Keratinocyte (primary cell): ENCODE data around the gene TCERG1L. TPM values are rescaled to one million over a fixed set of nuclear protein-coding genes. Genes with fewer than 3 reads are reported as not detected.
"Not testable (repeated sequence)": the region's sequence is repeated elsewhere in the genome, so short reads cannot be mapped to it uniquely, and the experiment has no call there.

Source experiments
- DNase-seq: peaks from one replicate; pipeline ENCODE4 v3.0.0-alpha.2; 2011; ENCODE audit warnings: low read depth, missing footprints, low spot score
- FAIRE-seq: peaks from 2 replicates; lab custom pipeline; 2011; peaks lifted over from hg19 to GRCh38; lab: Jason Lieb, UNC
- H2AFZ ChIP-seq: 2 replicates; pipeline ENCODE4 v1.6.0; 2012; ENCODE audit warnings: low read length, control low read depth, inconsistent platforms; ENCODE audit not compliant: control insufficient read depth
- H3K27ac ChIP-seq: 2 replicates; pipeline ENCODE4 v1.5.1; 2011; ENCODE audit warnings: low read length; ENCODE audit not compliant: control insufficient read depth, insufficient read depth
- H3K27me3 ChIP-seq: 3 replicates; pipeline ENCODE4 v1.6.0; 2011; ENCODE audit warnings: low read length; ENCODE audit not compliant: control insufficient read depth, insufficient read depth; ENCODE audit errors: extremely low read depth
- H3K36me3 ChIP-seq, 2 experiments: 2 replicates in 1 of 2; 3 replicates in 1 of 2; pipeline ENCODE4 v1.5.1; 2011; ENCODE audit warnings: low read length in 2 of 2, mild to moderate bottlenecking in 1 of 2; ENCODE audit not compliant: control insufficient read depth in 2 of 2, insufficient read depth in 2 of 2; ENCODE audit errors: extremely low read depth in 1 of 2
- H3K4me1 ChIP-seq: 3 replicates; pipeline ENCODE4 v1.5.1; 2011; ENCODE audit warnings: low read length; ENCODE audit not compliant: control insufficient read depth, insufficient read depth; ENCODE audit errors: extremely low read depth
- H3K4me2 ChIP-seq: 3 replicates; pipeline ENCODE4 v1.6.0; 2011; ENCODE audit warnings: low read depth, low read length; ENCODE audit not compliant: control insufficient read depth, insufficient read depth; ENCODE audit errors: extremely low read depth
- H3K4me3 ChIP-seq, 3 experiments: fragments of 200-600 bp in 1 of 3; sonication (generic) in 1 of 3; 2 replicates in 2 of 3; 3 replicates in 1 of 3; pipeline ENCODE4 v1.5.1; 2011 to 2016; ENCODE audit warnings: low read length in 3 of 3, mild to moderate bottlenecking in 3 of 3, control low read depth in 2 of 3, inconsistent platforms in 1 of 3, low read depth in 1 of 3, mixed read lengths in 1 of 3, mixed run types in 1 of 3, moderate library complexity in 1 of 3; ENCODE audit not compliant: control insufficient read depth in 2 of 3, insufficient read depth in 2 of 3; ENCODE audit errors: extremely low read depth in 1 of 3
- H3K79me2 ChIP-seq: 2 replicates; pipeline ENCODE4 v1.6.0; 2012; ENCODE audit warnings: low read length; ENCODE audit not compliant: control insufficient read depth, insufficient read depth
- H3K9ac ChIP-seq: 3 replicates; pipeline ENCODE4 v1.6.0; 2011; ENCODE audit warnings: low read length; ENCODE audit not compliant: control insufficient read depth, insufficient read depth; ENCODE audit errors: extremely low read depth
- H3K9me1 ChIP-seq: 3 replicates; pipeline ENCODE4 v1.6.0; 2011; ENCODE audit warnings: low read length; ENCODE audit not compliant: control insufficient read depth, insufficient read depth; ENCODE audit errors: extremely low read depth
- H3K9me3 ChIP-seq: 2 replicates; pipeline ENCODE4 v1.5.1; 2012; ENCODE audit warnings: low read depth, low read length; ENCODE audit not compliant: control insufficient read depth
- H4K20me1 ChIP-seq: 3 replicates; pipeline ENCODE4 v1.6.0; 2011; ENCODE audit warnings: low read length; ENCODE audit not compliant: control insufficient read depth, insufficient read depth; ENCODE audit errors: extremely low read depth
- CTCF ChIP-seq, 3 experiments: IDR thresholded peaks in 1 of 3; conservative IDR thresholded peaks in 1 of 3; optimal IDR thresholded peaks in 1 of 3; 2 replicates in 2 of 3; 3 replicates in 1 of 3; pipeline versions ENCODE3 to v1.5.1; 2011; ENCODE audit warnings: low read length in 3 of 3, mild to moderate bottlenecking in 3 of 3, moderate library complexity in 2 of 3, control low read depth in 1 of 3, inconsistent platforms in 1 of 3; ENCODE audit not compliant: insufficient read depth in 2 of 3; ENCODE audit errors: extremely low read depth in 1 of 3
- EZH2 ChIP-seq: IDR thresholded peaks from one replicate; pipeline ENCODE4 v1.6.1; 2012; ENCODE audit warnings: inconsistent platforms, mild to moderate bottlenecking, low read length, moderate library complexity
- dilution Hi-C: fragments of 300-500 bp; cut with MboI; formaldehyde crosslinking; loops from one replicate; pipeline ENCODE4 v1.7.0; 2020; ENCODE audit warnings: low sequenced_read_pairs; ENCODE audit not compliant: extremely low pct_ligation_motif_present
- polyA plus RNA-seq, 5 experiments: library from polyadenylated mRNA; depleted of rRNA in 3 of 5; stranded (reverse) in 3 of 5; stranded (forward) in 1 of 5; unstranded in 1 of 5; fragments of >200 nt; gene quantifications; 1 replicate in 1 of 5; 2 replicates in 3 of 5; 3 replicates in 1 of 5; pipeline versions ENCODE4 v1.2.1 to v1.2.3, GENCODE V29; 2011 to 2012; ENCODE audit warnings: missing spikeins in 2 of 5, low read depth in 1 of 5, low replicate concordance in 1 of 5

Gene TCERG1L
- polyA plus RNA-seq, 1 donor (not counting 4 experiments of a cell fraction or from before 2014, with no cell fraction given): not detected

DNA sequence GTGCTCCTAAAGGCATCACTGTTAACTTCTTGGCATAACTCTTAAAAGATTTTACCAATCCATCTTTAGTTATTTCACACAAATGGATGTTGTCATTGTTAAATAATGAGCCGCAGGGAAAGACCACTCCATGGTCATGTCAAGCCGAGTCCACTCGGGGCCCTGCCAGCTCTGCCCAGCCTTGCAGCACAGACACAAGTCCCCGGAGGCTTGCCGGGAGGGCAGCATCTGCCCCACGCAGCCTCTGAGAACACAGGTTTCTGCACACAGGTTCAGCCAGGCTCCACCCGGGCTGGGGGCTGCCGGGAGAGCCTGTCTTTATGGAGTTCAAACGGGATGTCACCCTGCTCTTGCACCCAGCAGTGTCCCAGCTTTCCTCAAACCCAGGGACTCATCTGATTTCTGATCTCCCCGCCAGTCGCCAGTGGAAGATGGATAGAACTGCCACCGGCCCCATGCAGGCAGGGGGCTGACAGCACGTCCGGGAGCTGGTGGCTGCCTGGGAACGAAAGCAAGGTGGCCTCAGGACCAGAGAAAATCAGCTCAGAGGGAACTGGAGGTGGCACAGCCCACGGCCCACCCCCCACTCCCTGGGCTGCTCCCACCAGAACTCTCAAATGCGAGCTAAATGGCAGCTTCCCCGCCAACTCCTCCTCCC is 156.2 kb downstream of the TCERG1L start:
- dilution Hi-C loops: no loop called here
- DNase-seq: no peak
- no peak for TF ChIP-seq CTCF (optimal IDR thresholded peaks at IDR 0.05 in 1 of 3, IDR thresholded peaks at IDR 0.05 in 1 of 3, conservative IDR thresholded peaks at IDR 0.05 in 1 of 3; ENCODE audit: extremely low read depth in 1 of 3, insufficient read depth in 2 of 3, low read length in 3 of 3)

GRCh38 chr10:131154306-131155025 is 157.1 kb downstream of the TCERG1L start:
- Histone ChIP-seq H2AFZ (no peak overlapping the region), H4K20me1 (no peaks in the 10 kb centered on the region), H3K79me2 (no peaks in the 10 kb centered on the region), H3K27me3 (no peaks in the 10 kb centered on the region), H3K9me3 (peaks cover 14% of the 10 kb centered on the region), H3K36me3 (no peaks in the 10 kb centered on the region), H3K27ac (no peak overlapping the region), H3K9me1 (no peaks in the 10 kb centered on the region), H3K4me1 (no peaks in the 10 kb centered on the region), H3K4me2 (no peak overlapping the region), H3K9ac (no peak overlapping the region), H3K4me3 (no peak overlapping the region)
- no peak for DNase-seq
- FAIRE-seq: no peak
- TF ChIP-seq CTCF (optimal IDR thresholded peaks at IDR 0.05 in 1 of 3, IDR thresholded peaks at IDR 0.05 in 1 of 3, conservative IDR thresholded peaks at IDR 0.05 in 1 of 3; ENCODE audit: extremely low read depth in 1 of 3, insufficient read depth in 2 of 3, low read length in 3 of 3) (no peak), EZH2 (no peak)
- dilution Hi-C loops: no loop called here

More for the DNA sequence above, 156.2 kb downstream of the TCERG1L start:
- Histone ChIP-seq H3K9ac (no peak overlapping the region), H3K4me2 (no peak overlapping the region), H3K79me2 (no peaks in the 10 kb centered on the region), H3K36me3 (no peaks in the 10 kb centered on the region), H3K9me1 (no peaks in the 10 kb centered on the region), H3K4me3 (no peak overlapping the region), H2AFZ (no peak overlapping the region), H3K27ac (no peak overlapping the region), H3K4me1 (no peaks in the 10 kb centered on the region), H3K9me3 (peaks cover 17% of the 10 kb centered on the region), H4K20me1 (no peaks in the 10 kb centered on the region), H3K27me3 (no peaks in the 10 kb centered on the region)
- no peak for FAIRE-seq

- dilution Hi-C loops, H3K4me3 ChIP-seq, H3K4me2 ChIP-seq, H2AFZ ChIP-seq, H3K27ac ChIP-seq, FAIRE-seq, H4K20me1 ChIP-seq, H3K79me2 ChIP-seq, H3K27me3 ChIP-seq, DNase-seq, H3K9ac ChIP-seq, H3K36me3 ChIP-seq, H3K4me1 ChIP-seq, H3K9me1 ChIP-seq: not testable (repeated sequence)
- H3K9me3 ChIP-seq: peaks cover 12% of the 10 kb centered on the region
These were observed 159.1 kb downstream of the TCERG1L start for GRCh38 chr10:131152456-131152855.
